B cell (primary cell): ENCODE measurements around the gene PLSCR3. TPM values are rescaled to one million over a fixed set of nuclear protein-coding genes. Genes with fewer than 3 reads are reported as not detected.

ENCODE experiments used
- ATAC-seq: fragments of 200-7000 bp; cut with Tn5 transposase; one replicate; pipeline ENCODE4 v1.10.0; 2021; ENCODE audit warnings: low read depth, mild to moderate bottlenecking, moderate number of reproducible peaks, moderate library complexity
- CTCF ChIA-PET: fragments of 350-600 bp; sonication (Branson Sonifier 250); formaldehyde crosslinking; loops from one replicate; lab custom pipeline; 2021; ENCODE audit warnings: antibody characterized with exemption, inconsistent platforms; lab: Charles Lee
- POLR2A ChIA-PET: fragments of 350-600 bp; sonication (Branson Sonifier 250); formaldehyde crosslinking; loops from one replicate; lab custom pipeline; 2021; ENCODE audit warnings: antibody characterized with exemption; lab: Charles Lee
- DNase-seq: peaks from one replicate; pipeline ENCODE4 v3.0.0; 2013
- H2AFZ ChIP-seq: 2 replicates; pipeline ENCODE4 v1.6.1; 2012; ENCODE audit warnings: mild to moderate bottlenecking, low read depth, low read length; ENCODE audit not compliant: insufficient read depth, poor library complexity, severe bottlenecking
- H3K27ac ChIP-seq, 2 donors: 1 replicate in 1 of 2; 2 replicates in 1 of 2; pipeline ENCODE4 v1.5.1; 2012 to 2013; ENCODE audit warnings: low read length in 2 of 2, mild to moderate bottlenecking in 2 of 2, moderate library complexity in 1 of 2
- H3K27me3 ChIP-seq, 4 experiments: fragments of 200-600 bp in 1 of 4; sonication (generic) in 1 of 4; replicated peaks in 1 of 4; 1 replicate in 2 of 4; 2 replicates in 2 of 4; pipeline versions ENCODE4 v1.6.1 to v1.7.0; 2013 to 2016; ENCODE audit warnings: low read length in 3 of 4, mild to moderate bottlenecking in 2 of 4, mixed read lengths in 1 of 4, moderate library complexity in 1 of 4; ENCODE audit not compliant: insufficient read depth in 4 of 4, control insufficient read depth in 3 of 4; ENCODE audit errors: control extremely low read depth in 1 of 4
- H3K36me3 ChIP-seq, 2 experiments: replicated peaks in 1 of 2; 1 replicate in 1 of 2; 2 replicates in 1 of 2; pipeline versions ENCODE4 v1.6.1 to v1.7.1; 2013; ENCODE audit warnings: low read length in 1 of 2; ENCODE audit not compliant: insufficient read depth in 2 of 2, control insufficient read depth in 1 of 2; ENCODE audit errors: control extremely low read depth in 1 of 2, extremely low read depth in 1 of 2
- H3K4me1 ChIP-seq, 2 donors: fragments of 200-600 bp in 1 of 2; sonication (generic) in 1 of 2; 1 replicate in 1 of 2; 2 replicates in 1 of 2; pipeline versions ENCODE4 v1.5.1 to v1.6.1; 2013 to 2017; ENCODE audit warnings: low read length in 2 of 2; ENCODE audit not compliant: control insufficient read depth in 2 of 2, insufficient read depth in 2 of 2
- H3K4me2 ChIP-seq: replicated peaks from 2 replicates; pipeline ENCODE3; 2012; ENCODE audit warnings: mild to moderate bottlenecking, low read depth, low read length; ENCODE audit not compliant: poor library complexity, severe bottlenecking
- H3K4me3 ChIP-seq, 5 experiments: fragments of 200-600 bp in 1 of 5; sonication (generic) in 1 of 5; 1 replicate in 3 of 5; 2 replicates in 2 of 5; pipeline versions ENCODE4 v1.5.1 to v1.7.0; 2011 to 2016; ENCODE audit warnings: low read length in 4 of 5, mild to moderate bottlenecking in 4 of 5, low read depth in 2 of 5, control low read depth in 1 of 5, moderate library complexity in 1 of 5; ENCODE audit not compliant: insufficient read depth in 1 of 5; ENCODE audit errors: control extremely low read depth in 1 of 5, extremely low read depth in 1 of 5
- H3K79me2 ChIP-seq: fragments of 200-600 bp; sonication (generic); one replicate; pipeline ENCODE4 v1.6.0; 2016; ENCODE audit warnings: low read length; ENCODE audit not compliant: control insufficient read depth, insufficient read depth
- H3K9ac ChIP-seq: fragments of 200-600 bp; sonication (generic); 2 replicates; pipeline ENCODE4 v1.6.1; 2017; ENCODE audit warnings: mild to moderate bottlenecking, low read length, moderate library complexity
- H3K9me3 ChIP-seq, 3 donors: one replicate each; pipeline versions ENCODE4 v1.6.1 to v1.7.1; 2013; ENCODE audit warnings: low read length in 2 of 3; ENCODE audit not compliant: control insufficient read depth in 2 of 3, insufficient read depth in 1 of 3; ENCODE audit errors: control extremely low read depth in 1 of 3
- H4K20me1 ChIP-seq: 2 replicates; pipeline ENCODE4 v1.6.0; 2012; ENCODE audit warnings: mild to moderate bottlenecking, low read length; ENCODE audit not compliant: insufficient read depth, control insufficient read depth, poor library complexity, severe bottlenecking
- H3K27ac Mint-ChIP-seq: one replicate; pipeline ENCODE4 v1.8.0; 2021; ENCODE audit warnings: mixed read lengths
- H3K27me3 Mint-ChIP-seq: one replicate; pipeline ENCODE4 v1.8.0; 2021; ENCODE audit warnings: mixed read lengths
- H3K4me1 Mint-ChIP-seq: one replicate; pipeline ENCODE4 v1.8.0; 2021; ENCODE audit warnings: mixed read lengths
- H3K4me3 Mint-ChIP-seq: one replicate; pipeline ENCODE4 v1.8.0; 2021; ENCODE audit warnings: mixed read lengths
- H3K9me3 Mint-ChIP-seq: one replicate; pipeline ENCODE4 v1.8.0; 2022; ENCODE audit warnings: mixed read lengths; ENCODE audit not compliant: insufficient read depth
- CTCF ChIP-seq: fragments of 200-600 bp; IDR thresholded peaks from one replicate; pipeline ENCODE4 v1.8.0; 2022; ENCODE audit warnings: antibody characterized with exemption, mild to moderate bottlenecking
- EZH2 ChIP-seq: IDR thresholded peaks from 2 replicates; pipeline ENCODE4 v1.6.1; 2012; ENCODE audit warnings: borderline replicate concordance, low read depth, mild to moderate bottlenecking, moderate library complexity, low read length; ENCODE audit not compliant: insufficient read depth, poor library complexity, severe bottlenecking
- WGBS: methylation state at CpG from one replicate; pipeline ENCODE4 v1.1.5; 2013; ENCODE audit warnings: missing lambda C conversion rate; ENCODE audit not compliant: insufficient coverage; 5-methylcytosine and 5-hydroxymethylcytosine counted together
- intact Hi-C: fragments of 100-400 bp; cut with micrococcal nuclease; formaldehyde crosslinking; loops from one replicate; pipeline ENCODE4 v1.10.0; 2022
- polyA plus RNA-seq: library from polyadenylated mRNA; depleted of rRNA; stranded (reverse); fragments of >200 nt; gene quantifications from 2 replicates; pipeline ENCODE4 v1.2.3, GENCODE V29; 2012
- total RNA-seq, 2 donors: library from RNA; stranded (reverse); fragments of 120-200 nt in 1 of 2; gene quantifications; 1 replicate in 1 of 2; 2 replicates in 1 of 2; pipeline versions ENCODE4 v1.2.3 to v1.2.4, GENCODE V29; 2013 to 2022

Gene PLSCR3
- total and polyA plus RNA-seq, 2 donors (not counting 1 experiment from before 2014, with no cell fraction given): 31.6 to 122 TPM

- H3K9me3 Mint-ChIP-seq: no peaks in the 10 kb centered on the region
- POLR2A ChIA-PET: interaction anchor here (0.6 to 2.0 kb wide), 17 partner anchors 8 to 282 kb away, joined by 3 to 17 read pairs (median 5); partner anchors contain the start of genes ACADVL, ACAP1, DLG4 and MPDU1
- H3K4me3 ChIP-seq: peak overlapping the region; percentile 57 to 95 (median 82)
- peak overlapping the region; percentile 76 for H3K9ac ChIP-seq
- no peaks in the 10 kb centered on the region for H3K36me3 ChIP-seq
- H4K20me1 ChIP-seq: no peaks in the 10 kb centered on the region
- H3K4me3 Mint-ChIP-seq: peak overlapping the region; percentile 98
- ATAC-seq (no peak), DNase-seq (no peak)
- TF ChIP-seq EZH2: no peak
- TF ChIP-seq CTCF: no peak
- peaks cover 14% of the 10 kb centered on the region for H3K27me3 Mint-ChIP-seq
- WGBS: under 1% methylated on average over 10 of the region's 13 CpGs
- peaks cover 0 to 22% (median 4%) of the 10 kb centered on the region in 4 experiments for H3K27me3 ChIP-seq
- peak overlapping the region; percentile 94 for H3K27ac Mint-ChIP-seq
- peaks cover 6% of the 10 kb centered on the region for H3K79me2 ChIP-seq
- CTCF ChIA-PET: interaction anchor here (0.5 to 1.8 kb wide), 8 partner anchors 19 to 74 kb away, joined by 3 to 10 read pairs (median 4); partner anchors contain the start of gene TMEM102
- intact Hi-C loops: loop anchor here (5.0 kb wide), 1 partner anchor 169 kb away; no protein-coding TSS in a partner anchor
- H2AFZ ChIP-seq: peak overlapping the region; percentile 87
- H3K4me1 Mint-ChIP-seq: peaks cover 20% of the 10 kb centered on the region
- peaks cover 0 to 4% (median 0%) of the 10 kb centered on the region in 3 donors for H3K9me3 ChIP-seq
- H3K4me1 ChIP-seq: peaks cover 17 to 18% of the 10 kb centered on the region in 2 donors
- peak overlapping the region; percentile 94 for H3K4me2 ChIP-seq
- H3K27ac ChIP-seq: peak overlapping the region; percentile 45 to 59
These were observed 9.3 kb upstream of the PLSCR3 start for GRCh38 chr17:7403727-7403976.

- H3K27me3 ChIP-seq: peaks cover 0 to 20% (median 4%) of the 10 kb centered on the region in 4 experiments
- H4K20me1 ChIP-seq: no peaks in the 10 kb centered on the region
- Mint-ChIP-seq H3K4me3 (peak overlapping the region; percentile 98), H3K4me1 (peaks cover 20% of the 10 kb centered on the region), H3K9me3 (no peaks in the 10 kb centered on the region), H3K27ac (peak overlapping the region; percentile 94), H3K27me3 (peaks cover 14% of the 10 kb centered on the region)
- intact Hi-C loops: loop anchor here (5.0 kb wide), 1 partner anchor 169 kb away; no protein-coding TSS in a partner anchor
- ChIA-PET POLR2A (interaction anchor here (0.6 to 2.0 kb wide), 9 partner anchors 9 to 181 kb away, joined by 3 to 17 read pairs (median 4); partner anchors contain the start of genes MPDU1, PLSCR3, POLR2A and TMEM102), CTCF (interaction anchor here (1.0 to 1.8 kb wide), 5 partner anchors 19 to 47 kb away, joined by 3 to 10 read pairs (median 4); partner anchors contain the start of gene TMEM102)
- H3K4me2 ChIP-seq: peak overlapping the region; percentile 94
- ATAC-seq (no peak), DNase-seq (peak; percentile 52)
- WGBS: 27% methylated on average over 12 of the region's 16 CpGs
- H3K9me3 ChIP-seq: peaks cover 0 to 4% (median 0%) of the 10 kb centered on the region in 3 donors
- peaks cover 15 to 17% of the 10 kb centered on the region in 2 donors for H3K4me1 ChIP-seq
- TF ChIP-seq CTCF: no peak
- TF ChIP-seq EZH2: no peak
- H3K9ac ChIP-seq: peak overlapping the region; percentile 76
- H3K27ac ChIP-seq: peak overlapping the region; percentile 45 to 59
- H3K36me3 ChIP-seq: no peaks in the 10 kb centered on the region
- peaks cover 6% of the 10 kb centered on the region for H3K79me2 ChIP-seq
- peak overlapping the region; percentile 87 for H2AFZ ChIP-seq
- peak overlapping the region; percentile 57 to 95 (median 82) for H3K4me3 ChIP-seq
These were observed 8.9 kb upstream of the PLSCR3 start for GRCh38 chr17:7403043-7403726.
